ENCODE results near the gene CAMK2A. TPM values are rescaled to one million over a fixed set of nuclear protein-coding genes. Genes with fewer than 3 reads are reported as not detected.

The CAMK2A gene
- total RNA-seq, 1 donor from 2014 or later = 1.2 TPM

GRCh38 chr5:150303070-150303615, 13.6 kb upstream of the CAMK2A start:
- Histone ChIP-seq H3K27ac (ENCODE audit: low read depth, low read length) (no peak overlapping the region), H4K20me1 (ENCODE audit: insufficient read depth, low read length) (no peaks in the 10 kb centered on the region), H2AFZ (ENCODE audit: low read depth, low read length) (peak overlapping the region; percentile 69), H3K36me3 (ENCODE audit: insufficient read depth, low read length) (no peaks in the 10 kb centered on the region), H3K27me3 (ENCODE audit: insufficient read depth, low read length) (no peaks in the 10 kb centered on the region), H3K4me1 (ENCODE audit: insufficient read depth, low read length) (peaks cover 24% of the 10 kb centered on the region), H3K4me3 (ENCODE audit: insufficient read depth, low read depth, low read length) (peak overlapping the region; percentile 44), H3K79me2 (ENCODE audit: insufficient read depth, low read length) (no peaks in the 10 kb centered on the region), H3K9ac (ENCODE audit: low read length) (no peak overlapping the region), H3K4me2 (ENCODE audit: low read length) (peak overlapping the region; percentile 89), H3K9me3 (ENCODE audit: insufficient read depth, low read depth, low read length) (no peaks in the 10 kb centered on the region)
- no peaks in the 10 kb centered on the region for H3K9me3 Mint-ChIP-seq (ENCODE audit: unreplicated experiment)
- peaks cover 4% of the 10 kb centered on the region for H3K27me3 Mint-ChIP-seq (ENCODE audit: low read depth, unreplicated experiment)
- no peak for TF ChIP-seq EZH2 (IDR thresholded peaks at IDR 0.05; ENCODE audit: insufficient read depth, low read length)
- TF ChIP-seq CTCF (IDR thresholded peaks at IDR 0.05; ENCODE audit: insufficient read depth, low read depth, low read length) = no peak
- FAIRE-seq = no peak
- no peaks in the 10 kb centered on the region for H3K36me3 Mint-ChIP-seq (ENCODE audit: low read depth, unreplicated experiment)
- H3K4me3 Mint-ChIP-seq (ENCODE audit: unreplicated experiment) = peak overlapping the region; percentile 84
- H3K4me1 Mint-ChIP-seq (ENCODE audit: low read depth, unreplicated experiment) = peaks cover 39% of the 10 kb centered on the region
- peak; percentile 77 for DNase-seq (ENCODE audit: low read depth)
- no peak overlapping the region for H3K27ac Mint-ChIP-seq (ENCODE audit: unreplicated experiment)

- Histone ChIP-seq H3K79me2 (ENCODE audit: insufficient read depth, low read length) (no peaks in the 10 kb centered on the region), H2AFZ (ENCODE audit: low read depth, low read length) (peak within 1 kb of the TSS; percentile 69), H4K20me1 (ENCODE audit: insufficient read depth, low read length) (no peaks in the 10 kb centered on the region), H3K4me2 (ENCODE audit: low read length) (peak within 1 kb of the TSS; percentile 89), H3K4me3 (ENCODE audit: insufficient read depth, low read depth, low read length) (peak within 1 kb of the TSS; percentile 44), H3K36me3 (ENCODE audit: insufficient read depth, low read length) (no peaks in the 10 kb centered on the region), H3K9ac (ENCODE audit: low read length) (peak within 1 kb of the TSS; percentile 70), H3K27ac (ENCODE audit: low read depth, low read length) (no peak within 1 kb of the TSS), H3K27me3 (ENCODE audit: insufficient read depth, low read length) (no peaks in the 10 kb centered on the region), H3K9me3 (ENCODE audit: insufficient read depth, low read depth, low read length) (no peaks in the 10 kb centered on the region), H3K4me1 (ENCODE audit: insufficient read depth, low read length) (peaks cover 24% of the 10 kb centered on the region)
- Mint-ChIP-seq H3K27me3 (ENCODE audit: low read depth, unreplicated experiment) (no peaks in the 10 kb centered on the region), H3K27ac (ENCODE audit: unreplicated experiment) (peak within 1 kb of the TSS; percentile 67), H3K36me3 (ENCODE audit: low read depth, unreplicated experiment) (no peaks in the 10 kb centered on the region), H3K9me3 (ENCODE audit: unreplicated experiment) (no peaks in the 10 kb centered on the region), H3K4me1 (ENCODE audit: low read depth, unreplicated experiment) (peaks cover 39% of the 10 kb centered on the region), H3K4me3 (ENCODE audit: unreplicated experiment) (peak within 1 kb of the TSS; percentile 84)
- DNase-seq (ENCODE audit: low read depth) (no peak), FAIRE-seq (no peak)
- TF ChIP-seq CTCF (IDR thresholded peaks at IDR 0.05; ENCODE audit: insufficient read depth, low read depth, low read length) (no peak), EZH2 (IDR thresholded peaks at IDR 0.05; ENCODE audit: insufficient read depth, low read length) (no peak)
Measured at GRCh38 chr5:150302301-150303069, 12.9 kb upstream of the CAMK2A start, which contains the start of gene ARSI. Gene ARSI (minus strand): TSS chr5:150302905. CDS start chr5:150302373, 532 bp downstream.
